ENCODE data around the gene TGM1. TPM values are rescaled to one million over a fixed set of nuclear protein-coding genes. Genes with fewer than 3 reads are reported as not detected.

The TGM1 gene
- total and polyA plus RNA-seq, 4 donors = 0.52 to 5.7 (median 1.1) TPM

- ATAC-seq (ENCODE audit: low FRiP score) = peak; percentile 74
- Histone ChIP-seq H3K27ac (ENCODE audit: low read depth in 1 of 2, low read length in 2 of 2) (no peak overlapping the region), H3K36me3 (ENCODE audit: control insufficient read depth in 1 of 2, insufficient read depth in 2 of 2, low read length in 1 of 2) (no peaks in the 10 kb centered on the region), H3K4me3 (ENCODE audit: low read length in 2 of 2) (no peak overlapping the region), H3K27me3 (ENCODE audit: control insufficient read depth in 1 of 2, insufficient read depth in 2 of 2, low read length in 1 of 2) (no peaks in the 10 kb centered on the region), H3K4me1 (ENCODE audit: control insufficient read depth in 1 of 2, insufficient read depth in 2 of 2, low read length in 2 of 2) (no peaks in the 10 kb centered on the region), H3K9me3 (ENCODE audit: control insufficient read depth, low read length) (no peaks in the 10 kb centered on the region)
- intact Hi-C loops (cut with DNase I) = loop anchor here (1.0 to 5.0 kb wide), 2 partner anchors 53 to 54 kb away; partner anchors contain the start of gene TINF2 (in 1 of the 2)
- peak in 1 of 2 donors; percentile 71 for DNase-seq
- WGBS, 2 donors = 55 to 57% methylated on average over 12 of the region's 12 CpGs
These were observed 33.6 kb upstream of the TGM1 start for GRCh38 chr14:24296341-24297157.

- Histone ChIP-seq H3K9me3 (ENCODE audit: control insufficient read depth, low read length) (no peaks in the 10 kb centered on the region), H3K36me3 (ENCODE audit: control insufficient read depth in 1 of 2, insufficient read depth in 2 of 2, low read length in 1 of 2) (peaks cover 0 to 6% of the 10 kb centered on the region in 2 donors), H3K4me1 (ENCODE audit: control insufficient read depth in 1 of 2, insufficient read depth in 2 of 2, low read length in 2 of 2) (no peaks in the 10 kb centered on the region), H3K27me3 (ENCODE audit: control insufficient read depth in 1 of 2, insufficient read depth in 2 of 2, low read length in 1 of 2) (no peaks in the 10 kb centered on the region), H3K4me3 (ENCODE audit: low read length in 2 of 2) (no peak overlapping the region), H3K27ac (ENCODE audit: low read depth in 1 of 2, low read length in 2 of 2) (no peak overlapping the region)
- ATAC-seq (ENCODE audit: low FRiP score) (no peak), DNase-seq (no peak)
- intact Hi-C loops (cut with DNase I) = no loop called here
- 92 to 93% methylated on average over 2 of the region's 2 CpGs for WGBS, 2 donors
These were observed 30.5 kb upstream of the TGM1 start for GRCh38 chr14:24293525-24293924.

- DNase-seq (no peak), ATAC-seq (ENCODE audit: low FRiP score) (no peak)
- WGBS, 2 donors = 93 to 95% methylated on average over 11 of the region's 11 CpGs
- H3K36me3 ChIP-seq (ENCODE audit: control insufficient read depth in 1 of 2, insufficient read depth in 2 of 2, low read length in 1 of 2) = peaks cover 0 to 6% of the 10 kb centered on the region in 2 donors
- H3K27me3 ChIP-seq (ENCODE audit: control insufficient read depth in 1 of 2, insufficient read depth in 2 of 2, low read length in 1 of 2) = no peaks in the 10 kb centered on the region
- no peaks in the 10 kb centered on the region for H3K4me1 ChIP-seq (ENCODE audit: control insufficient read depth in 1 of 2, insufficient read depth in 2 of 2, low read length in 2 of 2)
- no peaks in the 10 kb centered on the region for H3K9me3 ChIP-seq (ENCODE audit: control insufficient read depth, low read length)
- intact Hi-C loops (cut with DNase I) = no loop called here
- no peak overlapping the region for H3K4me3 ChIP-seq (ENCODE audit: low read length in 2 of 2)
- H3K27ac ChIP-seq (ENCODE audit: low read depth in 1 of 2, low read length in 2 of 2) = no peak overlapping the region
These were observed 29.3 kb upstream of the TGM1 start for GRCh38 chr14:24292118-24292807.

DNA sequence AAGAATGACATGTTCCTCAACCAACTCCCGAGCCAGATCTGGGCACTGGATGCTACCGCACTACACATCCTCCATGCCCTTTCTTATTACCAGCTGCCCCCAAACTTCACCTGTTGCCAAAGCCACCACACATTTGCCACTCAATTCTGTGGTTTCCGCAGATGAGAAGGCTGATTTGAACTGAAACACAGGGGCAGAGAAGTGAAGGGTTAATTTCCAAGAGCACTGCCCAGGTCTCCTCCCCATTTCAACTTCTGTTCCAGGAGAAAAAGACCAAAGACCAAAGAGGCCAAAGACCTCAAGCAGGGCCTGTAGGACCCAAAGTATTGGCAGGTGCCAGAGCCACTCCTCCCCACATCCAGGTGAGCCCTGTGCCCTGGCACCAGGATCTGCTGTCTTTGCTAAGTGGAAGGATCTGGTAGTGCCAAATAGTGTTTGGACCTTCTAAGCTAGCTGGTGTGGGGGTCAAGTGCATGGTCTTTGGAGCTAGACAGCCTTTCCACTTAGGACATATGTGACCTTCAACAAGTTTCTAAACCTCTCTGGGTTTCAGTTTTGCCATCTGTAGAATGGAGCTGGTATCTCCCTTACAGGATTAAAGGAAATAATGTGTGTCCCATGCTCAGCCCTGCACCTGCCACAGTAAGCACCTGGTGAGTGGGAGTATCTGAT is 28.6 kb upstream of the TGM1 start:
- H3K36me3 ChIP-seq (ENCODE audit: control insufficient read depth in 1 of 2, insufficient read depth in 2 of 2, low read length in 1 of 2) = peaks cover 0 to 6% of the 10 kb centered on the region in 2 donors
- no peak for DNase-seq
- 91% methylated on average over 3 of the region's 3 CpGs for WGBS, 2 donors

DNA sequence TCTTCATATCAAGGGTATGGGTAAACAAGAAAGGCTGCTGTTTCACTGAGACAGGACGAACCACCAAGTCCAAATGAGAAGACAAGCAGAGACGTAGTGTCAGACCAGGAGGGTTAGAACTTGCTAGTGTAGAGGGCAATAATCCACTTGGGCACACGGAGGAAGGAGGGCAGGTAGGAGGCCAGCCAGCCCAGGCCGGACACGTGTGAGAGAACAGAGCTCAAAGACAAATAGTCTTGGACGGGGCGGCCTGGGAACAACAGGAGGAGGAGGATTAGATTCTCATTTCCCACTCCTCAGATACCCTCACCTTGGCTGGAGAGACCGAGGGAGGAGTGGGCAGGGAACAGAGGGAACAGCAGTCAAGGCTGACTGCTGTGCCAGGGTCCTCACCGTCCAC is 27.8 kb upstream of the TGM1 start:
- intact Hi-C loops (cut with DNase I) = no loop called here
- H3K9me3 ChIP-seq (ENCODE audit: control insufficient read depth, low read length) = no peaks in the 10 kb centered on the region
- H3K27me3 ChIP-seq (ENCODE audit: control insufficient read depth in 1 of 2, insufficient read depth in 2 of 2, low read length in 1 of 2) = no peaks in the 10 kb centered on the region
- DNase-seq (no peak), ATAC-seq (ENCODE audit: low FRiP score) (no peak)
- peaks cover 0 to 6% of the 10 kb centered on the region in 2 donors for H3K36me3 ChIP-seq (ENCODE audit: control insufficient read depth in 1 of 2, insufficient read depth in 2 of 2, low read length in 1 of 2)
- no peaks in the 10 kb centered on the region for H3K4me1 ChIP-seq (ENCODE audit: control insufficient read depth in 1 of 2, insufficient read depth in 2 of 2, low read length in 2 of 2)
- no peak overlapping the region for H3K27ac ChIP-seq (ENCODE audit: low read depth in 1 of 2, low read length in 2 of 2)
- H3K4me3 ChIP-seq (ENCODE audit: low read length in 2 of 2) = no peak overlapping the region
- WGBS, 2 donors = 83 to 89% methylated on average over 9 of the region's 9 CpGs

More for the DNA sequence above, 28.6 kb upstream of the TGM1 start:
- ATAC-seq (ENCODE audit: low FRiP score) = no peak
- Histone ChIP-seq H3K9me3 (ENCODE audit: control insufficient read depth, low read length) (no peaks in the 10 kb centered on the region), H3K27ac (ENCODE audit: low read depth in 1 of 2, low read length in 2 of 2) (no peak overlapping the region), H3K27me3 (ENCODE audit: control insufficient read depth in 1 of 2, insufficient read depth in 2 of 2, low read length in 1 of 2) (no peaks in the 10 kb centered on the region), H3K4me3 (ENCODE audit: low read length in 2 of 2) (no peak overlapping the region), H3K4me1 (ENCODE audit: control insufficient read depth in 1 of 2, insufficient read depth in 2 of 2, low read length in 2 of 2) (no peaks in the 10 kb centered on the region)
- intact Hi-C loops (cut with DNase I) = no loop called here

DNA sequence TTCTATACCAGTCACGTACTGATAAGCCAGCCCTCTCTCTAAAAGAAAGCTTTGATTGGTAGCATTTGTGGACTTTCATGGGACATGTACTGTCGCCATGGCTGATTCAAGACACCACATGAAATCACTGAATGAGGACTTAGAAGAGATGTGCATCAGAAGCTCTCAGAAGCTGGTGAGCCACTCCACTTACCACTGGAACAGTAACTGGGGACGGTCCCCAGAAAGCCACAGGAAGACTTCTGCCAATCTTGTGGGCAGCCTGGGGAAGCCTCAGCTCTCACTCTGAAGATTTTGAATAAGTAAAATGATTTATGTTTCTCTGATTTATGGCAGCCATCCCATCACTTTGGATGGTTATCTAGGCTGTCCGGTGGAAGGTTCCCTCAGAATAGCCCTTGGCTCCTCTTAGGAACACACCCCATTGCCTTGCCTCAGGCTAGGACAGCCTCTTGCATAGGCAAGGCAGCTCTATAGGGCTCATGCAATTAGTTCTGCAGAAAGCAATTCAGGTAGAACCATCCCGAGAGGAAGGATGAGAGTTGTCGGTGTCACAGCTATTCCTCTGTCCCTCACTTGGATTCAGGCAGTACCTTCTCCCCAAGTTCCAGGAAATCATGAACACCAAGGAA is 26.8 kb upstream of the TGM1 start:
- H3K4me3 ChIP-seq (ENCODE audit: low read length in 2 of 2) = no peak overlapping the region
- H3K27ac ChIP-seq (ENCODE audit: low read depth in 1 of 2, low read length in 2 of 2) = no peak overlapping the region
- H3K36me3 ChIP-seq (ENCODE audit: control insufficient read depth in 1 of 2, insufficient read depth in 2 of 2, low read length in 1 of 2) = peaks cover 0 to 6% of the 10 kb centered on the region in 2 donors
- no peaks in the 10 kb centered on the region for H3K27me3 ChIP-seq (ENCODE audit: control insufficient read depth in 1 of 2, insufficient read depth in 2 of 2, low read length in 1 of 2)
- 76 to 86% methylated on average over 6 of the region's 6 CpGs for WGBS, 2 donors
- intact Hi-C loops (cut with DNase I) = no loop called here
- ATAC-seq (ENCODE audit: low FRiP score) = no peak
- no peaks in the 10 kb centered on the region for H3K4me1 ChIP-seq (ENCODE audit: control insufficient read depth in 1 of 2, insufficient read depth in 2 of 2, low read length in 2 of 2)
- DNase-seq = no peak
- H3K9me3 ChIP-seq (ENCODE audit: control insufficient read depth, low read length) = no peaks in the 10 kb centered on the region

GRCh38 chr14:24286996-24287395 is 24.0 kb upstream of the TGM1 start:
- Histone ChIP-seq H3K27me3 (ENCODE audit: control insufficient read depth in 1 of 2, insufficient read depth in 2 of 2, low read length in 1 of 2) (no peaks in the 10 kb centered on the region), H3K4me1 (ENCODE audit: control insufficient read depth in 1 of 2, insufficient read depth in 2 of 2, low read length in 2 of 2) (no peaks in the 10 kb centered on the region), H3K9me3 (ENCODE audit: control insufficient read depth, low read length) (no peaks in the 10 kb centered on the region), H3K4me3 (ENCODE audit: low read length in 2 of 2) (no peak overlapping the region), H3K36me3 (ENCODE audit: control insufficient read depth in 1 of 2, insufficient read depth in 2 of 2, low read length in 1 of 2) (peaks cover 0 to 6% of the 10 kb centered on the region in 2 donors), H3K27ac (ENCODE audit: low read depth in 1 of 2, low read length in 2 of 2) (no peak overlapping the region)
- intact Hi-C loops (cut with DNase I) = no loop called here
- ATAC-seq (ENCODE audit: low FRiP score) (no peak), DNase-seq (no peak)
- WGBS, 2 donors = 89 to 98% methylated on average over 5 of the region's 5 CpGs

DNA sequence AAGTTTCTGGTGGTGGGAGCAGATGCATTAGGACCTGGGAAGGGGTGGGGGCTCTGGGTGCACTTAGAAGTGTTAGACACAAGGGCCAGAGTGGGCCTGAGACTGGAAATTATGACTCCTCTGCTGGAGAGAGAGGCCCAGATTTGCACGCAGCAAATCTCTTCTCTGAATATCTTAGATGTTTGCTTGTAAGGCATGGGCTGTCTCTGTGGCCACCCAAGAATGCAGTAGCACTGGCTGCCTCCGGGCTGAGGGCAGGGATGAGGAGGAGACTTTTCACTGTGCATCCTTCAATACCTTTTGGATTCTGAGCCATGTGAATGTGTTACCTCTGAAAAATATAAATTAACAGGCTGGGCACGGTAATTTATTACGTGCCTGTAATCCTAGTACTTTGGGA is 22.4 kb upstream of the TGM1 start:
- WGBS, 2 donors = 76 to 77% methylated on average over 4 of the region's 4 CpGs
- no peak overlapping the region for H3K27ac ChIP-seq (ENCODE audit: low read depth in 1 of 2, low read length in 2 of 2)
- H3K36me3 ChIP-seq (ENCODE audit: control insufficient read depth in 1 of 2, insufficient read depth in 2 of 2, low read length in 1 of 2) = peaks cover 0 to 4% of the 10 kb centered on the region in 2 donors
- H3K4me3 ChIP-seq (ENCODE audit: low read length in 2 of 2) = no peak overlapping the region
- intact Hi-C loops (cut with DNase I) = no loop called here
- no peaks in the 10 kb centered on the region for H3K9me3 ChIP-seq (ENCODE audit: control insufficient read depth, low read length)
- H3K27me3 ChIP-seq (ENCODE audit: control insufficient read depth in 1 of 2, insufficient read depth in 2 of 2, low read length in 1 of 2) = no peaks in the 10 kb centered on the region
- DNase-seq (no peak), ATAC-seq (ENCODE audit: low FRiP score) (no peak)
- H3K4me1 ChIP-seq (ENCODE audit: control insufficient read depth in 1 of 2, insufficient read depth in 2 of 2, low read length in 2 of 2) = no peaks in the 10 kb centered on the region

All from aorta (tissue), 5 donors.